HG03066 (cell line): ENCODE results near the gene GID8.

ENCODE experiments used
- ATAC-seq: cut with Tn5 transposase; IDR thresholded peaks from one replicate; pipeline ENCODE4 v1.9.1; 2021; ENCODE audit warnings: low read depth; ENCODE audit not compliant: unreplicated experiment

GID8 gene

DNA sequence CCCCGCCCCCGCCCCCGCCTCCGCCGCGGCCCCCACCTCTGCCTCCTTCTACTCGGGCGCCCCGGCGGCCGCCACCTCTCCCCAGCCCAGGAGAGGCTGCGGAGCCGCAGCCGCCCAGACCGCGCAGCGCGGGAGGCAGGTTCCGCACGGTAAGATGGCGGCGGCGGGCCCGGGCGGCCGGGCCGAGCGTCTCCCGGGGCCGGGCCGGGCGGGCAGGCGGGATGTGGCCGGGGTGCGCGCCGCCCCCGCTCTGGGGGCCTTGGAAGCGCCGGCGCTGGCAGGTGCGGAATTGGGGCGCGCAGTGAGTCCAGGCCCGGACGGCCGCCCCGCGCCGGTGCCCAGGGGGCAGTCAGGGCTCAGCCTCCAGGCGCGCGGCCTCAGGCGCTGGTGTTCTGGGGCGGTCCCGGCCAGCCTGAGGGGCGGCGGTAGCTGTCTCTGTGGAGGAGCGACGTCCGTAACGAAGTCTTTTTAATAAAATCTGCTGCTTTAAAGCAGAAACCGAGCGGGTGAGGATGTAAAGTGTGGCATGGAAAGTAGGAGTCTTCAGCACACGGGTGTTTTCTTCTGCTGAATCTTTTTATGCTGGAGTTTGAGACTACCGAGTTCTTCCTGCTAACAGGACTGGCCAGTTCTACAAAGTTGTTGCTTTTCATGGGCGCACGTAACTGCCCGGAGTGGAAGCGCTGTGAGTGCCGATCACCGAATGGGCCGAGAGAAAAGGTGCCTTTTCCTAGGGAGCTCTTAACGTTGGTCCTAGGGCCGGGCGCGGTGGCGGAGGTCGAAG lies at the start of gene GID8:
GID8 (plus strand) TSS at position 43 of the 784 bp plus-strand sequence. CDS start 3,356 bp downstream, outside the sequence.
- peak; percentile 32 for ATAC-seq

DNA sequence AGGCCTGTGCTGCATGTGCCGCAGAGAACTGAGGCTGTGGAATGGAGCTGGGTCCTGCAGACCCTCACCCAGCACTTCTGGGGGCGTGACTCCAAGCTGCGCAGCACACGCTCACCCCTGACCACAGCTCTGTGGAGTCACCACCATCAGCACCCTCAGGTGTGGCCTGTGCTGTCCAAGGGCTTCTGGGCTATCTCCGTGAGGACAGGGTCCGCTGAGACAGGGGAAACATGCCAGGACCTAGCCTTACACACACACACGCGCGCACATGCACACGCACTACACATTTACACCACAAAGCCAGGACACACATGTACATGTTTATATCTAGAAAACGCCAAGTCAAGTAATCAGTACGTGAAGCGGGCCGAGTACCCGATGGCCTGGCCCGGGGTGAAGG lies 49.5 kb upstream of the GID8 start:
- no peak for ATAC-seq

DNA sequence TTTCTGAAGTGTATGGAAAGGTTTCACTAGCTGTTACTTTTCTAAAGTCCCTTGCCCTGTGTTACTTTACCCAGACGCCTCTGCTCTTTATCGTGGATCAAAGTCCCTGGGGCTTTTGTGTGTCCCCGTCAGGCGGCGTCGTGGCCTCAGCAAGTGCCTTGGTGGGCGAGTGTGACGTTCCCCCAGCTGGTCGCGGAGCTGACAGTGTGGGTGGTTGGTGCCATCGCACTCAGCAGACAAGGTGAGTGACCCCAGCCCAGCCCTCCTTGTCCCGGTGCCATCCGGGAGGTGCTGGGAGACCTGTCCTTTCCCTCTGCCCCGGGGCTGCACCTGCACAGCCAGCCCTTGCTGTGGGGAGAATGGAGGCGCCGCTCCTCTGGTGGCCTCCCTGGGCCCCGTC lies 49.0 kb upstream of the GID8 start:
- no peak for ATAC-seq

DNA sequence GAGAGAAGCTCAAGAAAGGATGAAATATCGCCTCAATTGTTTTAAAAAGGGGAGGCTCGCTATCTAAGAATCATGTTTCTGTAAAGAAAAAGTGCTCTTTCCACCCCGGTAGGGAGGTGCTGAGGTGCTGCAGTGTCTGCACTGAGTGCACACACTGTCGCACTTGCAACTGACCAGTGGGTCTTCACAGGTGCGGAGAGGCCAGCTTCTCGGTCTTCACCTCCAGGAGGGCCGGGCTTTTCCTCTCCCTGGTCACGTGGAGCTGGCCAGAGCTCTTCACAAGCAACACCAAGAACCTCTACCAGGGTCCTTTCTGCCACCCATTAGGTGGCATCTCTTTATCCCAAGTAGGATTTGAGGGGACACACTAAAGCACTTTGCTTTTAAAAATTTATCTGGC lies 48.5 kb upstream of the GID8 start:
- no peak for ATAC-seq

DNA sequence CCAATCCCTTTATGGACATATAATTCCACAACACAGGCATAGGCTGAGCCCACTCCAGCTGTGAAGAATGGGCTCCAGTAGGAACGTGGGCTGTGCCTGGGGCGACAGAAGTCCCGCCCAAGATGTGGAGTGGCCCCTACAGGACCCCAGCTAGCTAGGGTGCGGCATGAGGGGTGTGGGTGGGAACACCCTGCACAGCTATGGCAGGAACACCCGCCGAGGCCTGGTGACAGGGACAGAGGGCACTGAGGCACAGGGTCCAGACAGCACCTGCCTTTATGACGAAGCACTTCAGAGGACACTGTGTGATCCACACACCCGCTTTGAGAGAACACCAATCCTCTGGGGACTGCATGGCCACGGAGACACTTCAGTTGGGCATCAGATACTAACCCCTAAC lies 48.1 kb upstream of the GID8 start:
- no peak for ATAC-seq

DNA sequence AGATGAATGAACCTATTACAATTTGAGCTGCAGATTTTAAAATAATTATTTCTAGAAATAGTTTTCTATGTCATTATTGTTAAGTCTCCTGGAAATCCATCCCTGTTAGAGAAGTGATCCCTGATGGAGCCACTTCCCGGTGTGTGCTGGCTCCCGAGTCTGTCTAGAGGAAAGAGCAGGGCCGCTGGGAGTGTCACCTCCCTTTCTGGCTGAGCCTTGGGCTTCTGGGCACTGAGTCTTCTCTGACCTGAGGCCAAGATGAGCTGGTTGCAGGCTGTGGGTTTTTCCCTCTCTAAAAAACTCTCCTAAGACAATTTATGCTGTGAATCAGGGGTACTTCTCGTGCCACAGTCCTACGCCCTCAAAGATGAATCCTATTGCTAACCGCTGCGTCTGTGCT lies 47.5 kb upstream of the GID8 start:
- no peak for ATAC-seq

DNA sequence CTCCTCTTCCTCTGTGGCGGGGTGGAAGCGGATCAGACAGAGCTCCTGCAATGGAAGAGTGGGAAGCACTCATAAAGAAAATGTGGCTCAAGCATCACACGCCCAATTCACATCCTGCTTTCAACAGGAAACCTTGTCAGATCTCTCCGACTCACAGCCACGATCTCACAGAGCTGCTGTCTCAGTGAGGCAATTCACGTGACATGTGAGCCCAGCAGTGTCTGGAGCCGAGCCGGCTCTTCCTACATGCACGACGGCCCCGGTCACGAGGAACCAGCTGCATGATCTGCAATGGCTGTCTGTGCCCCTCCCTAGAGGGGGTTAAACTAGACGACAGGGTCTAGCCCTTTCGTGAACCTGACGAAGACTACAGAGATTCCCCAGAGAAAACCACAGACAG lies 46.8 kb upstream of the GID8 start:
- no peak for ATAC-seq

DNA sequence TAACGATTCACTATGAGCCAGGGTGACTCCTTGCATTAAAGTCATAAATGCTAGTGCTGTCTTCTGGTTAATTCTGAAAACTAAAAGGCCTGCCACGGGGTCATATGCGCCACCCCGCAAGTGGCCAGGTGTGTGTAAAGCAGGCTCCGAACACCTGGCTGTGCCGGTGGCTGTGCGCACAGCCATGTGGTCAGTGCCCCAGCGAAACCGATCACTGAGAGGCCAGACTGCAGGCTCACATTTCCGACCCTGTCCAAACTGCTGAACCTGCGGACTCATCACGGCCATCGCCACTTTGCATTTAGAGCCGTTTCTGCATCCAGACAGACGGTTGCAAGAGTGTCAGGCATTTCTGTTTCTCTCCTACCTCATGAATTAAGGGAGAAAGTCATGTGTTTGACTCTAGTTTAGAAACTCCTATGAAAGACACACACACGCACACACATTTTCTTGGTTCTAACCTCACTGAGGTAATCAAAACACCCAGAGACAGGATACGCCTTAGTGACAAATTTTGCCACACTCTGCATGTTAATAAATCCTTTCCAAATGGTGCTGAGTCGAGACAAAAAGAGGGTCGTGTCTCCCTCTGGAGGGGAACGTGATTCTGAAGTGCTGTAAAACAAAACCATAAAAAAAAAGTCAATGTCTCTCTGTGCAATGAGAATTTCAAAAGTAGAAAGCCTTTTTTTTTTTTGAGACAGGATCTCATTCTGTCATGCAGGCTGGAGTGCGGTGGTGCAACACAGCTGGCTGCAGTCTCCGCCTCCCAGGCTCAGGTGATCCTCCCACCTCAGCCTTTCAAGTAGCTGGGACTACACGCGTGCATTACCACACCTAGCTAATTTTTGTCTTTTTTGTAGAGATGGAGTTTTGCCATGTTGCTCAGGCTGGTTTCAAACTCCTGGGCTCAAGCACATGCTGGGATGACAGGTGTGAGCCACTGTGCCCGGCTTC lies 45.3 kb upstream of the GID8 start:
- ATAC-seq: no peak

DNA sequence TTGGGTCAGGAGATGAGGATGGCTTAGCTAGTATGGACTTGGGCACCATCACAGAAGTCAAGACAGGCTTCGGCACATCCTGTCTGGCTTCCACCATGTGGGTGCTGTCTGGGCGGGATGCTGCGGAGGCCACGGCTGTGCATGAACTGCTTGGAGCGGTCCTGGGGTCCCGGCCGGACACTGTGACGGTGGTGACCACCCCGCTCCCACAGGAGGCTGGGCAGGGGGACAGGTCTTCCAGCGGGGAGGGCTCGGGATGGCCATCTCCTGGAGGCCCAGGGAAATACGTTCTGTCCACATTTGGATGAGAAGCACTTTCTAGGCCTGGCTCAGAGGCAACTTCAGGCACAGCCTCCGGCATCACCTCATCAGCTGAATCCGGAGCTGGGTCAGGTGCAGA lies 44.2 kb upstream of the GID8 start:
- no peak for ATAC-seq

DNA sequence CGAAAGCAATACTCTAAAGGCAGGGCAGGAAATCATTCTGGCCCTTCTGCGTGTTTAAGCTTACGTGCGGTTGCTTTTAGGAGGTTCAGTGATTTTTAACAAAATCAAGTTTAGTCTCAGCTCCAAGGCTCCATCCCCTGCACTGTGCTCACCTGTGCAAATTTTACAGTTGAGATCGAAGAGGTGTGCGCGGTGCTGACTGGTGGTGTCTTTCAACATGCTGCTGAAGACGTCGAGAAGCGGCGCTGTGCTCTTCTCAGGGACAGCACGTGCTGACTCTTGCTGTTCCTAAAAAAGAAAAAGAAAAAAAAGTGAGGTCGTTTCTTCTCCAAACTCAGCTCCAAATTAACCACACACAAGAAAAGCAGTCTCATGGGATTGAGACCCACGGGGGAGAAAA lies 43.7 kb upstream of the GID8 start:
- ATAC-seq: no peak

DNA sequence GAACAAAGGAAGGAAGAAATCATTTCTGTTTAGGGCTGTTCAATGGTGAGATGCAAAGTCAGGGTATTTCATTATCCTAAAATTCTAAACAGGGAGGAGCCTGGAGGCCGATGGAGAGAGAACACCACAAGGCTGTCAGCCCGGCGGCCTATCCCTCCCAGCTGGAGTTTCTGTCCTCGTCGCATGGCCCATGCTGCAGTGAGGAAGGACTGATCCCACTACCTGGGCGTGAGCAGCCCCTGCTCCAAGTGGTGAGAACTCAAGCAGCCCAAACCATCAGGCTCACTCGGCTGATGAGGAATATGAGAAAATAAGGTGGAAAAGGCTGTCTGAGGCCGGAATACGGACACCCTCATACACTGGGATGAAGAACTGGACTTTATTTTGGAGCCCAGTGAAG lies 42.4 kb upstream of the GID8 start:
- ATAC-seq: no peak

DNA sequence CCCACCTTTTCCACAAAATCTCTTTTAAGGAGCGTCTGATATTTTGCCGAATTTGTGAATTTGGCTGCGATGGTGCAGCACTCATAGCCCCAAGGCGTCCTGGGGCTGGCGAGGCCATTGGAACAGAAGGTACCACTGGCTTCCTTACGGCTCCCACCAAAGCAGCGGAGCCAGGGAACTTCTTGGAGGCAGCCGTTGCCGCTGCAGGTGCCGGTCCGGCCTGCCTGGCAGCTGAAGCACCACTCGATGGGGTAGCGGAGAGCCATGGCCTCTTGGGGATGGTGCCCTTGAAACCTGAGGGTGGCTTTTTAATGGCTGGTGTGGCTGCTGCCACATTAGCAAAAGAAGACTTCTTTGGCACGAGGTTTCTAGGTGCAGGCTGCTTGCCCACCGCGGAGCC lies 41.4 kb upstream of the GID8 start:
- no peak for ATAC-seq

DNA sequence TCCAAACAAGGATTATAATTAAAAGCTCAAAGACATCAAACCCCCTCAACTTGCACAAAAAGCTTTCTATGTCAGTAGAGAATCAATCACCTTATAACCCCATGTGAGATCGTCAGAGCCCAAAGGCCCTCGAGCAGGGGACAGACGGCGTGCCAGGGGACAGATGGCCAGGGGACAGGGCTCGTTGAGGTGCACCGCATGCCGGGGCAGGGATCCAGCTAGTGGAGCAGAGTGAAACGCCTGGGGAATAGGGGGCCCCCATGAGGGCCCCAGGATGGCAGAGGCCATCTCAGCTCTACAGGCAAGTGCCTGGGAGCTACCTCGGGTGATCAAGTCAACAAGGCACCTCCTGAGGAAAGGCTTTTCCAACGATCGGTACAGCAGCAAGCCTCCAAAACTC lies 40.3 kb upstream of the GID8 start:
- no peak for ATAC-seq

DNA sequence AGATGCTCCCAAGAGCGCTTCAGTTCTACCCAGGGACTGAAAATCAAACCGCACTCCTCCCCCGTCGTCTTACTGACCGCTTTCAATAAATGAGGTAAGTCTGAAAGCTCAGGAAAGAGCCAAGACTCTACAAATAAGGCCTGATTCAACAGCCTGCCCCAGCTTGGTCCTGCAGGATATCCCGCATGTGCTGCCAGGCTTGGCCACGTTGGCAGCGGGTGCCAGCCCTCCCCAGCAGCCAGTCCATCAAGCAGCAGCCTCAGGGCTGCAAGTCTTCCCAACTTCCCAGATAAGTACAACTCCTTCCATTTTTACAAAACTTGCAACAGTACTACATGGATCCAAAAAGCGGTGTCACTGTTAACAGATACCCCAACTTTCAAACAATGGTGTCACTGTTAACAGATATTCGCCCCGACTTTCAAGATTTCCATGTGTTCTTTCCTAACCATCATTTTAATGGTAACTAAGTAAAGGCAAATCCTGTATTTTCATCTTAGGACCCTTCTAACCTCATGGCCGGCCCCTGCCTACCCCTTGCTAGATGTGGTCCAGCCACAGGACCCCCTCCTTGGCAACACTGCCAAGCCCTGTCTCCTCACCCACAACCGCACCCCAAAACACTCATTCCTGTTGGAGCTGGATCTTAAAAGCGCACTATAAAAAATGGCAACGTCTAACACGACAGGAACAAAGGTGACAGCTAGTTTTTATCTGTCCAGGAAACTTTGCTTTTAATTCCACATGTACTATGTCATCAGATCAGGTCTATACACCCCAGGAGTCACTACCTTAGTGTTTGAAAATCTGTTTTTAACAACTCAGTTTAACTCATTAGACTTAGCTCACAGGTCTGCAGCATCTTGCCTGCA lies 39.6 kb upstream of the GID8 start:
- ATAC-seq: no peak

DNA sequence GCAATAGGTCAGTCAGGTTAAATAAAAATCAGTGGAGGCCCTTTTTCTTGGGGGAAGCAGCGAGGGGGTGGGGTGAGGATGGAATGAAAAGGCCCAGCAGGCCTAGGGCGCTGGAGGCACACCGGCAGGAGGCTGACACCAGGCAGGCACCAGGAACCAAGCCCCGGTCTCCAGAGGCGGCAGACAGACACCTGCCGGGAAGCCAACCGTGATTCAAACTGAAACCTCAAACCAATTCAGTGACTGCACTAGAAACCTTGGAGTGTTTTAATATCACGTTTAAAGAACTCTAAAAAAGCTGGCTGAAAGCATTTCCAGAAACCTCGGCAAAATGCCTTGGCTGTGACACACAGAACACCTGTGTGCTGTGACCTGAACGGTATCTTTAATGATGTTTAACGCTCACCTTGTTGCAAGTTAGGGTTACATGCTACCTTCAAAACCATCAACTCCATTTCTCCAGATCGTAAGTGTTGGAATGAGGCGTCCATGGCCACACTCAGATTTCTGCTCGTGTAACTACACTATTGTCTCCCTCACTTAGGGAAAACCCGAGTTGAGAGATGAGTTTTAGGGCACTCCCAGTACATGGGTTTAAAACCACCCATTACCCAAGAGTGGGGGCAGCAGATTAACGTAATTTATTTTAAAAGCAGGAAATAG lies 38.8 kb upstream of the GID8 start:
- ATAC-seq: no peak

DNA sequence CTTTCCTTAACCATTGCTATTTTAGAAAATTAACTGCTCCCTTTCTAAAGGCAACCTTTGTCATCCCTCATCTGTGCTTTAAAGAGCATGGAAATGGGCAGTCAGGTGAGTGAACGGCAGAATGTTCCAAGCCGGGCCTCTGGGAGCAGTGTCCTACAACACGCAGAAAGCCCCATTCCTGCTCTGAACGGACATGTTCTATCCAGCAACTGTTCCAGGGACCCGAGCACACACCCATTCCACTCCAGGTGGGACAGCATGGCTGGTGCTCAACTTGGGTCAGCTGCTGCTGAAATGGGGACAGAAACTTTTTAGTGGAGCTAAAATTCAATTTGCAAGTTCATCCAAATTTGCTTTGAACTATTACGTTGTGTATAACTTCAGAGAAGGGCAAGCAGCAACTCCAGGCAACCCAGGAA lies 38.3 kb upstream of the GID8 start:
- ATAC-seq: no peak

DNA sequence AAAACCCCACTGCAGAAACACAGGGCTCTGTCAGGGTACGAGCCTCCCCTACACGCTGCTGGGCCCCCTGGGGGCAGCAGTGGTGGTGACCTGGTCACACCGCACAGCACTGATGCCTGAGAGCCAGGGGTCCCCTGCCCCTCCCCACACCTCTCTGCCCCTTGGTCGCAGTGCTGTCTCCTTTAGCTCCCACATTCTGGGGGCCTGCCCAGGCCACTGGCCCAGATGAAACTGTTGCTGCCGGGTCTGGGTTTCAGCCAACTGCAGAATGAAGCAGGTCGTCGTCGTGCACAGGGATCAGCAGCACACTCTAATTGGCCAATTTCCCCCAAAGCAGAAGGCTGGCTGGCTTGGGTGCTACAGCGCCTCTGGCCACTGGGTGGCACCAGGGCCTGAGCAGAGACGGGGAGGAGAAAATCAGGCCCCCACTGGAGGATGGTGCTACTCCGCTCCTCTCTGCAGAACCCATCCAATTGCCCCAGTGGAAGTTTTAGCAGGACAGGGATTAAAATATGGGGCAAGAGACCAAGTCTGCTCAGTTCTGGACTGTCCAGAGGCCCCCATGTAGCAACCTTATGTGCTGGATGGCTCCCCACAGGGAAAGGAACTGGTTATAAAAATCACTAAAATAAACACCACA lies 37.8 kb upstream of the GID8 start:
- peak; percentile 75 for ATAC-seq

DNA sequence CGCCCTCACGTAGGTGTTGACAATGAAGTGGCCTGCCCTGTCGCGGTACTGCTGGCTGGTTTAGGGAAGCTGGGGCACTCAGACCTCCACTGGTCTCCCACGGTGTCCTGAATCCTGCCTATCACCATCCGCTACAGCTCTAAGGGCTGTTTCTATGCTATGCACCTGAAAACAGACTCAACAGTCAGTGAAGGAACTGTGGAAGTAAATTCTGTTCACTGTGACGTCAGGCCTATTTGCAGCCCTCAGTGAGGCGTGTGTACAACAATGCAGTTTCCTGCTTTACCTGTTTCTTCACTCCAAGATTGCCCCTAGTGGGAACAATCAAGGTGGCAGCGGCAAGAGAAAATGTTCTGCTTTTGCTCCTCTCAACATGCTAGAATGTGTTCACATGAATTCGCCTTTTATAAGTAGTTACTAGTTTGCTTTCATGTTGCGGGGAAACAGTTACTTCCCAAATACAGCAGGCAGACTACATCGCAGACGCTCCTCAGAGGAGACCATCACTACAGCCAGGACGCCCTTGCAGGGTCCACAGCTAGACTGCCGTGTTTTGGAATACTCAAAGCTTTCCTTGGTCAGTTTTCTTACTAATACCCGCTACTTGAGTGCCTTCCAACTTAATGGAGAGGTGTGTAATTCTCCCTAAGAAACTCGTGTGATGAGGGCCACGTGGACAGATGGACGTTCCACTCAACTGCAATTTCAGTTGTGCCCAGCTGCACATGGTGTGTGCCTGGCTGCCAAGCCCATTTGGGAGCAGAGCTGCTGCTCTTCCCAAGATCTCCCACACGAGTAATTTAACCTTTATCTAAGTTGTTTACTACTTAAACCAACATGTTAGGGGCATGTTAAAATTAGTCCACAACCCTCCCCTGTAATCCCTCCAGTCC lies 37.0 kb upstream of the GID8 start:
- ATAC-seq: peak; percentile 9

DNA sequence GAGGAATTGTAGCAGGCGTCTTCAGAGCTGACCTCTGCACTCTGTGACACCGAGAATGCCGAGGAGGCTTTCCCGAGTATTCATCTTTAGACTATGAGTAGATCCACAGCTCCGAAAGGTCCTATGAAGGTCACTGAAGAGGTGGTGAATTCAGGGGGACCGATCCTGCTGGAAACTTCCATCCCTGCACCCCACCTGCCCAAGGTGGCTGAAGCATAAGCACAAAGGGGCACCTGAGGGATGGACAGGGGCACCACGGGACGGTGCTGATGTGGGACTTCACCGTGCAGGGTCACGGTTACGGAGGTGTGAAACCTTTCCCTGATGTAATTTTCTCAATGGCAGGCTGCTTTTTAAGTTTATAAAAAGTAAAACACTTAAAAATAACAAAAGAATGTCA lies 36.1 kb upstream of the GID8 start:
- no peak for ATAC-seq
